HG02973 (cell line): Measurements from ENCODE around the gene MAP4K4.
A peak's percentile ranks its signal among the peaks of the same experiment; 100 is the strongest.
"Not testable (repeated sequence)": the region's sequence is repeated elsewhere in the genome, so short reads cannot be mapped to it uniquely, and the experiment has no call there.

Experiments used
- ATAC-seq: cut with Tn5 transposase; IDR thresholded peaks from one replicate; pipeline ENCODE4 v1.9.1; 2021; ENCODE audit warnings: moderate library complexity; ENCODE audit not compliant: unreplicated experiment

Gene MAP4K4

DNA sequence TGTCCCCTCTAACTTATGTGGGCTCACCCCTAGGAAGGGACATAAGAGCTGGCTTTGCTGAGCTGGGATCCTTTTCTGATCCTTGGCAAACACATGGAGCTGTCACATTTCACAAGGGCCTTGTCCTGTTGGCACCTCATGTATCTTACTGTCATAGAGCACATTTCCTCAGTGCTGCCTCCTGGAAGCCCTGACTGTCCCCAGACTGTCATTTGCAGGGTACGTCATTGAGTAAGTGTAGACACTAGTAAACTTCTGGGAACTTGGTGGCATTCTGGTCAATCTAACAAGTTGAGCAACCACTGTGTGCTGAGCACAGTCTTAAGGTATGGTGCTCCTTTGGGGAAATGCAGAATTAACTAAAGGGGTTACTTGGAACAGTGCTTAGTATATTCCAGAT lies 199.8 kb downstream of the MAP4K4 start:
- ATAC-seq, result no peak

DNA sequence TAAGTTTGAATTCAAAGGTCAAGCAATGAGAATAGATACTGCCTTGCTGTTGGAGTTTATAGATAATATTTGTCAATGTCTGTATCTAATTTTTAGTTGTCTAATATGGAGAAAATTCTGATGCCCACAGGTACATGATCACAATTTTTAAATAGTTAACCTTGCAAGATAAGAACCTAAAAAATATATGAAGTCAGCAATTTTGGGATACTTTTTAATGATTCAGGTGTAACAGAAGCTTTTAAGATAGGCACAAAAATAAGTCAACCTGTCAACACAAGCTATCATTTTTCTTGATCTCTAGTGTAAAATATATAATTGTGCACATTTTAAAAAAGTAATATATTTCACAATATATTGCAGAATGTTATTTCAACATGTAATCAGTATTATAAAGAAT lies 201.8 kb downstream of the MAP4K4 start:
- no peak for ATAC-seq

DNA sequence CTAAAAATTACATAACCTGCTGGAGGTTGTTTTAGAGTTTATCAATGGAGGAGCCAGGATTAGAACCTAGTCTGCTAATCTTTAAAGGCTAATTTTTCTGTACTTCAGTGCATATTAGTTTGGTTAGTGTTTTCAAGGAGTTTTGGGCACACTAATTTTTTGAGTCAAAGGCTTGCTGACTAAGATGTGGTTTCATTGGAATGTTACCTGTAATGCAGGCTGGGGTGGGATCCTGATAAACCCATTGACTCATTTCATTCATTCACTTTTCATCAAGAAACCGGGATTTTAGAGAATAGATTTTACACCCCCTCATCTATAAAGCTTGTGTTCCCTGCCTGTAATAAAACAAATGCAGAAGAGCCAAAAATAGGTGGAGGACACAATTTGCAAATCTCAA lies 202.4 kb downstream of the MAP4K4 start:
- no peak for ATAC-seq

DNA sequence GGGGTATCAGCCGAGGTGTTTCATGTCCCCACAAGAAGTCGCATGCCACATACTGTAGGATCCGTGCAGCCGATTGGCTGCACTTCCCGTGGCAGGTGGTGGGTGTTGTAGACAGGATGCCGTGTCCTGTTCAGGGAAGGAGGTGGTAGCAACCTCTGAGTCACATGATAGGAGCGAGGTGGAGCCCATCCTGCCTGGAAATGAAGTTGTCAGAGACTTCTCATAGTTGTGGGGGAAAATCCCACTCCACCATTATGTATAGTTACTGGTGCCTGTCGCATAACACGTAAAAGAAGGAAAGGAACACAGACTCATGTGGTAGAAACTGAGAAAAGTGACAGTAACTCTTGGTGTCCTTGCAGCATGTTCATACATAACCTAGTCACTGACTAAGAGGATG lies 202.9 kb downstream of the MAP4K4 start:
- no peak for ATAC-seq

DNA sequence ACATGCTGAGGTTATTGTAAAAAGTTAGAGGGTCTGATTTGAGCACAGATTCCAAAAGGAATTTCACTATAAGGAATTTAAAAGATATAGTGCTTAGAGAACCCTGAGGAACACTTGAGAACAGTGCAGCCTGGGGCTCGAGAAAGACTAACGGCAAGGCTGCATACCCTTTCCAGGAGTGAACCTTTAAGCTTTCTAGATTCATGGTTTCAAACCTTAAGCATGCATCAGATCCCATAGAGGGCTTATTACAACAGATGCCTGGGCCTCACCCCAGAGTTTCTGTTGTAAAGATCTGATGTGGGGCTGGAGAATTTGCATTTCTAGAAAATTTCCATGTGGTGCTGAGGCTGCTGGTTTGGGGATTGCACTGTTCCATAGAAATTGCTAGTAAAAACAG lies 203.7 kb downstream of the MAP4K4 start:
- no peak for ATAC-seq

DNA sequence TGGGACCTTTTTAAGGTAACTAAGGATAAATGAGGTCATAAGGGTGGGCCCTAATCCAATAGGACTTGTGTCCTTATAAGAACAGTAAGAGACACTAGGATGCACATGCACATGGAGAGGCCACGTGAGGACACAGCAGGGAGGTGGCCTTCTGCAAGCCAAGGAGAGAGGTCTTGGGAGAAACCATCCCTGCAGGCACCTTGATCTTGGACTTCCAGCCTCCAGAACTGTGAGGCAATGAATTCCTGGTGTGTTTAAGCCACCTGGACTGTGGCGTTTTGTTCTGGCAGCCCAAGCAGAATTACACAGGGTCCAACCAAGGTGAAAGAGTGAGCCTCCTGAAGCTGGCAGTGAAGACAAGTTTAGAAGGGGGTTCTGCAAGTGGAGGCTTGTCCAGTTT lies 204.7 kb downstream of the MAP4K4 start:
- ATAC-seq, result no peak

DNA sequence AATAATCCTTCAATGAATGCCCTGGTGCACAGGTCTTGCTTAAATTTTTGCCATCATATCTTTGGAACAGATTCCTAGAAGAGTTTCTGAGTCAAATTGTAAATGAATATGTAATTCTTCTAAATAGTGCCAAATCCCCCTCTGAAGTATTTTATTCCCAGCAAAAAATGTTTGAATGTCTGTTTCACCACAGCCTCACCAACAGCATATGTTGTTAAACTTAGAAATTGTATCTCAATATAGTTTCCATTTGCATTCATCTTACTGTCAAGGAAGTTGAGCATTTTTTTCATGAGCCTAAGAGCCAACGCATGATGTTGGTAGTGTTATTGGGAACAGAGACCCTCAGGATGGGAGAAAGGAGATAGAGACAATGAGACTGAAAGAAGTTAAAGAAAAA lies 207.4 kb downstream of the MAP4K4 start:
- no peak for ATAC-seq

DNA sequence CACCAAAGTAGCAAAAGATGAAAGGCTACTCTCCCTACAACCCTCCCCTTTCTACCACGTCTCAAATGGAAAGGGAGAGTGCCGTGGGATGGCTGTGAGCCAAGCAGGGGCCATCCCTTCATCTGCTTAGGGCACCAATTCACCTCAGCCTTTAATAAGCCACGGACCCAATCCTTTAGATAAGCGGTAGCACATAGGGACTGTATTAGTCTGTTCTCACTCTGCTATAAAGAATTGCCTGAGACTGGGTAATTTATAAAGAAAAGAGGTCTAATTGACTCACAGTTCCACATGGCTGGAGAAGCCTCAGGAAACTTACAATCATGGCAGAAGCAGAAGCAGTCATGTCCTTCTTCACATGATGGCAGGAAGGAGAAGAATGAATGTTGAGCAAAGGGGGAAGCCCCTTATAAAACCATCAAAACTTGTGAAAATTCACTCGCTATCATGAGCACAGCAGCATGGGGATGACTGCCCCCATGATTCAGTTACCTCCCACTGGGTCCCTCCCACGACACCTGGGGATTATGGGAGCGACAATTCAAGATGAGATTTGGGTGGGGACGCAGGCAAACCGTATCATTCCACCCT lies 208.3 kb downstream of the MAP4K4 start:
- ATAC-seq, result no peak

DNA sequence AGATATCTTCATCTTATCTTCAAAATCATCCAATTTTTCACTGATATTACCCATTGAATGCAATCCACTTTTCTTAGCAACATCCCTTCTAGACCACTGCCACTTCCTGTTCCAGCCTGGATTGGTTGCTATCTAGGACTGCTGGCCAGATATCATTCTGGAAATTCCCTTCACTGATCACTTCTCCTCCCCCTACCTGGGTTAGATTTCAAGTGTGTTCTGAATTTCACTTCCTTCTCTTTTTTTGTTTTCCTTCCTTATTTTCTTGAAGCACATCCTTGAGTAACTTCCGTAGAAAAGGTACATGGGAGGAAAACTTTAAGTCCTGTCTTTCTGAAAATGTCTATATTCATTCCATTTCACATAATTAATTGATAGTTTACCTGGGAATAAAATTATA lies 212.3 kb downstream of the MAP4K4 start:
- ATAC-seq, result no peak

DNA sequence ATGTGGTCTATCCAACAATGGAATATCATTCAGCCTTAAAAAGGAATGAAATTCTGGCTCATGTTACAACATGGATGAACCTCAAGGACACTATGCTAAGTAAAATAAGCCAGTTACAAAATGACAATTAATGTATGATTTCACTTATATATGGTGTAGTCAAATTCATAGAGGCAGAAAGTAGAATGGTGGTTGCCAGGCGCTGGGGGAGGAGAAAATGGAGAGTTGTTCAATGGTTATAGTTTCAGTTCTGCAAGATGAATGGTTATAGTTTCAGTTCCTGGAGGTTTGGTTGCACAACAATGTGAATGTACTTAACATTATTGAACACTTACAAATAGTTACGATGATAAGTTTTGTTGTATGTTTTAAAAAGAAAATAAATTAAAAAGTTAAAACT lies 215.0 kb downstream of the MAP4K4 start:
- ATAC-seq, result peak; percentile 98

DNA sequence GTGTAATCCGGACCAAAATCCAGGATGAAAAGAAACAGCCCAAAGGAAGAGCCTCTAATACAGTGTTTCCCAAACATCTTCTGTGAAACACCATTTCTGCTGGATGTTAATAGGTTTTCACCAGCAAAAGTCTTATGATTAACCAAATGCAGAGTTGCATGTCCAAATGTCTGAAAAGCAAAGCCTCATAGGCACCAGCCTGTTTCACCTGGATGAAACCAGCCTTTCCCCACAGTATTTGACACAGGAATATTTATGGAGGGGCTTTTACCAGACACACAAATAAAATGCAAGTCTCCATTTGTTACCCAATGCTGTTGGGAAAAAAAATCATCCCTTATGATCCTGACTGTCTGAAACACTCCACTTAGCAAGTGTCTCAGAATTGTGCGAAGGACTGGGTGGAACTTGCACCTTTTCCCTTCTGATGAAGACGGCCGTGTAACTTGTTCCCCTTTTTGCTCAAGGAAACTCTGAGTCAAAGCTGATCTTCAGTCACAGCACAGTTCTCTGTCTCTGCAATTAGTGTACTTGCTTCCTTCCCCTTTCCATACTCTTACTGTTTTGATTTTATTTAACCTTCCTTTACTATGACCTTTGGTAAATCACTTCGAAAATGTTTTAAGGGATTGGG lies 223.9 kb downstream of the MAP4K4 start:
- no peak for ATAC-seq

DNA sequence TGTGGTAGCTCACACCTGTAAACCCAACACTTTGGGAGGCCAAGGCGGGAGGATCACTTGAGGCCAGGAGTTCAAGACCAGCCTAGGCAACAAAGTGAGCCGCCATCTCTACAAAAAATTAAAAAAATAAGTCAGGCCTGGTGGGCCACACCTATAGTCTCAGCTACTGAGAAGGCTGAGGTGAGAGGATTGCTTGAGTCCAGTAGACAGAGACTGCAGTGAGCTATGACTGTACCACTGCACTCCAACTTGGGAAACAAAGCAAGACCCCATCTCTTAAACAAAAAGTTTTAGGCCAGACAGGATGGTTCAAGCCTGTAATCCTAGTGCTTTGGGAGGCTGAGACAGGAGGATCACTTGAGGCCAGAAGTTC lies 224.4 kb downstream of the MAP4K4 start:
- ATAC-seq, result no peak

DNA sequence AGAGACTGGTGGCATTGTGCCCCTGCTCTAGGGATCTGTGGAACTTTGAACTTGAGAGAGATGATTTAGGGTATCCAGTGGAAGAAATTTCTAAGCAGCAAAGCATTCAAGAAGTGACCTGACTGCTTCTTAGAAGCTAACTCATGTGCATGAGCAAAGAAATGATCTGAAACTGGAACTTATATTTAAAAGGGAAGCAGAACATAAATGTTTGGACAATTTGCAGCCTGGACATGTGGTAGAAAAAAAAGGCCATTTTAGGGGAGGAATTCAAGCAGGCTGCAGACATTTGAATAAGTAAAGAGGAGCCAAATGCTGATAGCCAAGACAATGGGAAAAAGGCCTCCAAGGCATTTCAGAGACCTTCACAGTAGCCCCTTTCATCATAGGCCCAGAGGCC lies 226.8 kb downstream of the MAP4K4 start:
- ATAC-seq, result not testable (repeated sequence)

DNA sequence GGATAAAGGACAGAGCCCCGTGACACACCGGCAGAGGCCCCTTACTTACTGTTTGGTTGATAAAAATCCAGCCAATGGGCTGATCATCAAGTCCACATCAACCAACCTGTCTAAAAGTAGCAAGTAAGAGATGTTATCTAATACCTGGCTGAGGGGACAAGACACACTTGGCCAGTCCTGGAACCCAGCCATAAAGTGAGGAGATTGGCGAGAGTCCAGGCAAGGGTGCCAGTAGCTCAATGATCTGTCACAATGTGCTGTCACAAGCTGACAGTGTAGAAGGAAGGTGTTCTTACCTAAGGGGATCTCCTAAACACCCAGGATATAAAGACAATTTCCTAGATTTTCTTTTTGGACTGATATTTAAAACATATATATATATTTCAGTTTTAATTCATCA lies 232.5 kb downstream of the MAP4K4 start:
- no peak for ATAC-seq

DNA sequence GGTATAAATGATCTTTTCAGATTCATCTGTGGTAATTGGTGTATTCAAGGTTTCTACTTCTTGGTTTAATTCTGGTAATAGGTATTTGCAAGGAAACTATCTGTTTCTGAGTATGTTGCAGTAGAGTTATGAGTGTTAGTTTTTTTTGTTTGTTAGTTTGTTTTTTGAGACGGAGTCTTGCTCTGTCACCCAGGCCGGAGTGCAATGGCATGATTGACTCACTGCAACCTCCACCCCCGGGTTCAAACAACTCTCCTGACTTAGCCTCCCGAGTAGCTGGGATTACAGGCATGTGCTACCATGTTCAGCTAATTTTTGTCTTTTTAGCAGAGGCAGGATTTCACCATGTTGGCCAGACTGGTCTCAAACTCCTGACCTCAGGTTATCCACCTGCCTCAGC lies 233.3 kb downstream of the MAP4K4 start:
- no peak for ATAC-seq

DNA sequence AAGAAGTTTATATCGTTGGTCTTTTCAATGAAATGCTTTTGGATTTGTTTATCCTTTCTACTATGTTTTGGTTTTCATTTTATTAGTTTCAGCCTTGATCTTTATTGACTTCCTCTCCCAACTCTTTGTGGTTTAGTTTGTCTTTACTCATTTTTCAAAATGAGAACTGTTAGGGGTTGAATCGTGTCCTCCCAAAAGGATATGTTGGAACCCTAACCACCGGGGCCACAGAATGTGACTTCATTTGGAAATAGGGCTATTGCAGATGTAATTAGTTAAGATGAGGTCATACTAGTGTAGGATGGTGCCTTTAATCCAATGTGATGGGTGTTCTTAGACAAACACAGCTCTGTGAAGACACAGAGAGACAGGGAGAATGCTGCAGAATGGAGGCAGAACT lies 233.9 kb downstream of the MAP4K4 start:
- ATAC-seq, result no peak

DNA sequence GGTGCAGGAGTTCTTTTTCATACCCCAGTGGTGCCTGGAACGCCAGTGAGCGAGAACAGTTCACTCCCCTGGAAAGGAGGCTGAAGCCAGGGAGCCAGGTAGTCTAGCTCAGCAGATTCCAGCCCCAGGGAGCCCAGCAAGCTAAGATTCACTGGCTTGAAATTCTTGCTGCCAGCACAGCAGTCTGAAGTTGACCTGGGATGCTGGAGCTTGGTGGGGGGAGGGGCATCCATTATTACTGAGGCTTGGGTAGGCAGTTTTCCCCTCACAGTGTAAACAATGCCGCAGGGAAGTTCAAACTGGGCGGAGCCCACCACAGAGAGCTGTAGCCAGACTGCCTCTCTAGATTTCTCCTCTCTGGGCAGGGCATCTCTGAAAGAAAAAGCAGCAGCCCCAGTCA lies 238.3 kb downstream of the MAP4K4 start:
- ATAC-seq, result not testable (repeated sequence)

DNA sequence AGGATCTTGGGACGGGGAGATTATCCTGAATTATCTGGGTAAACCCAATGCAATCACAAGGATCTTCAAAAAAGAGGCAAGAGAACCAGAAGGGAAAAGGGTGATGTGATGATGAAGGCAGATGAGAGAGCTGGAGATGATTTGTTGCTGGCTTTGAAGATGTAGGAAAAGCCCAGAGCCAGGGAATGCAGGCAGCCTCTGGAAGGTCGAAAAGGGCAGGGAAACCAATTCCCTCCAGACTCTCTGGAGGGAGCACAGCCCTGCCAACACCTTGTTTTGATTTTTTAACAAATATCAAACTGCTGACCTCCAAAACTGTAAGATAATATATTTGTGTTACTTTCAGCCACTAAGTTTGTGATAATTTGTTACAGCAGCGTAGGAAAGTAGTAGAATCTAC lies 245.3 kb downstream of the MAP4K4 start:
- ATAC-seq, result no peak
